ENCODE measurements around the gene RUFY2.

GRCh38 chr10:68424454-68425014, 17.5 kb upstream of the RUFY2 start:
- TF ChIP-seq POLR2AphosphoS5 (IDR thresholded peaks at IDR 0.05; ENCODE audit: low read depth, low read length): no peak
- no peak for TF ChIP-seq TAF1 (IDR thresholded peaks at IDR 0.05; ENCODE audit: borderline replicate concordance, insufficient read depth, low read length)
- TF ChIP-seq SIN3A (IDR thresholded peaks at IDR 0.05; ENCODE audit: borderline replicate concordance, insufficient read depth, low read length): no peak
